Activated CD4-positive, alpha-beta T cell treated with anti-CD3 and anti-CD28 coated beads, Interleukin-2, Interleukin-4, amounts not matched to agents 100 ng/mL and 50 ng/mL, durations not matched to agents 16 hours and 8 hours (primary cell): ENCODE data around the gene CCDC34.

ENCODE experiments used
- DNase-seq: peaks from one replicate; pipeline ENCODE4 v3.0.0-alpha.2; 2020; ENCODE audit warnings: low spot score

Gene CCDC34, protein sequence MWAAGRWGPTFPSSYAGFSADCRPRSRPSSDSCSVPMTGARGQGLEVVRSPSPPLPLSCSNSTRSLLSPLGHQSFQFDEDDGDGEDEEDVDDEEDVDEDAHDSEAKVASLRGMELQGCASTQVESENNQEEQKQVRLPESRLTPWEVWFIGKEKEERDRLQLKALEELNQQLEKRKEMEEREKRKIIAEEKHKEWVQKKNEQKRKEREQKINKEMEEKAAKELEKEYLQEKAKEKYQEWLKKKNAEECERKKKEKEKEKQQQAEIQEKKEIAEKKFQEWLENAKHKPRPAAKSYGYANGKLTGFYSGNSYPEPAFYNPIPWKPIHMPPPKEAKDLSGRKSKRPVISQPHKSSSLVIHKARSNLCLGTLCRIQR

DNA sequence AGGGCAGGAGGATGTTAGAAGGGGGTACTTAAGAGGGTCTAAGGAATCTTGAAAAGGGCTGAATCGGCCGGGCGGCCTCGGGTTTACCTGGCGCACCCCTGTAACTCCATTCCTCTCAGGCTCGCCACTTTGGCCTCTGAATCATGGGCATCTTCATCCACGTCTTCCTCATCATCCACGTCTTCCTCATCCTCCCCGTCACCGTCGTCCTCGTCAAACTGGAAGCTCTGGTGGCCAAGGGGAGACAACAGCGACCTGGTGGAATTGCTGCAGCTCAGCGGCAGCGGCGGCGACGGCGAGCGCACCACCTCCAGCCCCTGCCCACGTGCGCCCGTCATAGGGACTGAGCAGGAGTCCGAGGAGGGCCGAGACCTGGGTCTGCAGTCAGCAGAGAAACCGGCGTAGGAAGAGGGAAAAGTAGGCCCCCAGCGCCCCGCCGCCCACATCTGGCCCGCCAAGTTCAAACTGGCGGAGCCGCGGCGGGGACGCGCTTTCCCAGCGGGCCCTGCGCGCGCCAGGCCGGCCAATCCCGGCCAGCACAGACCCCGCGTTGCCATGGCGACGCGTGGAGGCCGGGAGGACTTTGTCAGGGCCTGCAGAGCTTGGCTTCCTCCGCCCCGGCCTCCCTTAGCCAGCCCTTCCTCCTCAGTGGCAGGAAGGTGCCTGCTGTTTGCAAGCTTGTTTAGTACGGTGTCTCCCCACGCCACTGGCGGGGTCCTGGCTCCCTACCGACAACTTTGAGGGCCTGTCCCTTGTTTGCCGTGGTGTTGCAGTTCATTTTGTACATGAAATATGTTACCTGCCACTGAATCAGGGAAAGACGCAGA is at the start of gene CCDC34:
TSS of gene CCDC34 (minus strand) at position 467 of the 827 bp plus-strand sequence. CDS start at position 446, 21 bp downstream.
- DNase-seq, result peak; percentile 88

DNA sequence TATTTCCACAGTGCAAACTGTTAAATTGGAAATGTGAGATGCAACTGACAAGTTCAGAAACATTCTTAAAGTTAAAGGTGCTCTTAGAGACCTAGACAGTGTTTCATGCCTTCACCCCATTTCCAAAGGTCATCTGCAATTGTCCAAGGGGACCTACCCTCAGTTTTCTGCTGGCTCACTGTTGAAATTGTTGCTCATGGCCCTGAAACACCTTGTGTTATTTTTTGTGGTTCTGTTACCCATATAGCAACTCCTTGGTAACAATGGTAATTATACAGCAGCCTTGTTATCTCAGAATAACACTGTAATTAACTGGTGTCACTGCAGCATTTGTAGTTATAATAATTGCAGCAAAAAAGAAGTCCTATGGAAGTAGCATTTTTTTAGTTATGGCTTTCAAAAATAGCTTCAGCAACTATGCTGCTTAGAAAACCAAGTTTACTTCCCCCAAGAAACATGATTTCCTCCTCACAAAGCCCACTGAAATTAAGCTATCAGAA is 49.2 kb upstream of the CCDC34 start:
- DNase-seq, result no peak

DNA sequence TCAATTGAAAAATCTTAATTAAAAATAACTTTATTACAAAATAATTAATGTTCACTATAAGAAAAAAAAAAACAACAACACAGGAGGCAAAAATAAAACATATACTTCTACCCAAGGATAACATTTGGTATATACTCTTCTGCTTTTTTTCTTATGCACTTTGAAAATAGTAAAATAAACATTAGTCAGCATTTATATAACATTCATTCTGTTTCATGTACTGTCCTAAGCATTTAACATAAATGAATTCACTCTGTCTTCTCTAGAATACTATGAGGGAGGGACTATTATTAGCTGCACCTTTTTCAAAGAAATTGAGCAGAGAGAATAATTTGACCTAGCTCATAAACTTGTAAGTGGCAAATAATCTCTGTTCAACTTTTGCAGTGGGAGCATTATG is 48.3 kb upstream of the CCDC34 start:
- DNase-seq, result no peak

DNA sequence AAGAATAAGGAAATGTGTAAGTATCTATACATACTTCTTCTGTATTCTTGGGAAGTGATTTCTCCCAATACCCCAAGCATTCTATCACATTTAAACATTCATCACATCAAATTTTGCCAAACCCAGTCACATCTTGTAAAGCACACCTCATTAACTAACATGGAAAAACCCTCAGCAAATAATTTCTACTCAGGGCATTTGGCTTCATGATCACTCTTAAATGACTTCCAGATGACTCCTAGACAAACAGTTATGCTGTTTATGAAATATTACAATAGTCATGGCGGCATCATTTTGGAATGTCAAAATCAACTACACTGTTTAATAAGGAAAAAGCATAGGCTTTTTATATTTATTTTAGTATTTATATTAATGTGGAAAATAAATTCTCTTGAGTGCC is 47.3 kb upstream of the CCDC34 start:
- DNase-seq, result no peak

DNA sequence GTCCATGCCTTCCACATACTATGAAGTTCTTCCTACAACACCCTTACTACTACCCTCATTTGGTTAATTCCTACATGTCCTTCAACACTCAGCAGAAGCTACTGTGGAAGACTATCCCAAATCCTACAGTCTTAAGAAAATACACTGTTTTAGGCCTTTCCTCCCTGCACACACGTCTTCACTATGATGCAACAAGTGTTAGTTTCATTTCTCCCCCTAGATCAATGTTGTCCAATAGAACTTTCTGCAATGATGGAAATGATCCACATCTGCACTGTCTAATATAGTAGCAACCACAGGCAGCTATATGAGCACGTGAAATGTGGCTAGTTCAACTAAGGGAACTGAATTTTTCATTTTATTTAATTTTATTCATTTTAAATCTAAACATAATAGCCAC is 46.7 kb upstream of the CCDC34 start:
- no peak for DNase-seq

DNA sequence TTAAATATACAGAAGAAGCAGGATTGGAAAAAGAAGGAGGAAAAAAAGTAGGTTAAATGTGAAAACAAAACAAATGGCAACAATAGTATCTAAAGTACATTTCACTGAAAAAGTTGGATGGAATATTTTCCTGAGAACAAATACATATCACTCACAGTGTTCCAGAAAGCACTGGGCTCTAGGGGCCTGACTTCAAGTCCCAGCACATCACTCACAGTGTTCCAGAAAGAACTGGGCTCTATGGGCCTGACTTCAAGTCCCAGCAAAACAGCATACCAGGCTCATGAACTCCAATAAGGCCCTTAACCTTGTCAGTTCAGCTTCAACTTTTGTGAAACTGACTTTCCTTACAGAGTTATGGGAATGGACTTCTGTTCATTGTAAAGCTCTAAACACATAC is 46.0 kb upstream of the CCDC34 start:
- no peak for DNase-seq

DNA sequence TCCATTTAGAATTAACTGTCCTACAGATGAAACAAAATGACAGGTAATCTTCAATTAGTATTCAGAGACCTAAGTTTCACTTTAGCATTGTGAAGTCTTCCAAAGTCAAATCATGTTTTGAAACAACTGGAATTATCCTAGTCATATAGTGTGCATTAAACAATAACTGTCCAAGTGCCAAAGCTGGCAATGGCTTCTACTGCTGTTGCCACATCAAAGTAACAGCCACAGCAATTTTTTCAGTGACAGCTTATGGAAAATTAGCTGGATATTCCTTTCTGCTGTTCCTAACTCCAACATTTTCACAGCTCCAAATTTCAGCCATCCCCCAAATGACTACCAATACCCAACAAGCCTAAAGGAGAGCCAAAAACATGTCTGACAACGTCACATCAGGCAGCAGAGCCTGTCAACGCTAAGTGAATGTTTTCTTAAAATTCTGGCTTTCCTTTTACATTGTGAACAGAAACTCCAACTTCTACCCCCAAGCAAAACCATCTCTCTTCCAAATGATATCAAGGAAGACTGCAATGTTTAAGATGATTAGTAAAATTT is 45.3 kb upstream of the CCDC34 start:
- DNase-seq, result no peak

DNA sequence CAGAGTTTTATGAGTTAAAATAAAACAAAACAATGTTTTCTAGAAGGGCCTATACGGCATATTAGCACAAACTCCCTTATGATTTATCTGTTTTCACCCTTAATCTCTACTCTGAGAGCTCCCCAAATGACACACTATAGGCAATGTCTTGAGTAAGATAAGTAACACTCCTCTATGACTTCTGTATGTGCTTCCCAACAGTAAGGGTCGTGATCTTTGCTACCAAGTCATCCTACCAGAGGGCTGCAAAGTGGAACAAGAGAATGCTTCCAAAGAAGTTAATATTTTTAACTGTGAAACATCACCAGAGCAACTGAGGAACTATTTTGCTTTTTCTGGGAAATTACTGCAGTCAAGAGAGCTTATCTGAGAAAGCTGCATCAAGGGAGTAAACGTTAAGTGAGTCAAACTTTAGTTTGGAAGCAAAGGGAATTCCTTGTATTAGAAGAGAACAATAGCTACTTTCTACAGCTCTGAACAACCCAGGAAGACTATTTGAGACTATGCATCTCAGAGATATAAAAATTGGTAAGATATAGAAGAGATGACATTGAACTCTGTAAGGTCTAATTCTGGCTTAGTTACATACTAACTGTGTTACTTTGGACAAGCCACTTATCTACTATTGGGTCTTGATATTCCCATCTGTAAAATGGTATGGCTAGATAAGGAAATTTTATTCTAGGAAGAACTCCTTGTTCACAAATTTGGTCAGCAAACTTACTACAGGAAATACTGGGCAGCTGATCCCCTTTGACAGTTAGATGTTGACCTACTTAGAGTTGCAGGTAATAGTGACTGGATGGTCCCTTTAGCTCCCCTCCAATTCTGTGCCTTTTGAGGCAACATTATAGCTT is 43.7 kb upstream of the CCDC34 start:
- no peak for DNase-seq

DNA sequence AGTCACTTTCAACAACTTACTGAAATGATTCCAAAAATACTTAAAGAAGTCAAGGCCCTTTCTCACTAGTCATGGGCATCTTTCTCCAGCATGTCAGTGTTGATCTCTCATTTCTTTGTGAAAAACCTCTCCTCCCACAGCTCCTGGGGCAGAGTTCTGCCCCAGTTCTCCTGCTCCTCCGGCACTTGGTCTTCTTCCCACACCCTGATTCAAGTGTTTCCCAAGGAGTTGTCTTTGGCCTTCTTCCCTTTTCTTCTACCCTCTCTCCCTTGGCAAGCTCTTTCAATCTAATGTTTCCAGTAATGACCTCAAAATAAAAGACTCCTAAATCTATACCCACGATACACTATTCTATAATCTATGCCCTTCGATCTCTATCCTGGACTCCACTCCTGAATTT is 42.1 kb upstream of the CCDC34 start:
- DNase-seq, result no peak

DNA sequence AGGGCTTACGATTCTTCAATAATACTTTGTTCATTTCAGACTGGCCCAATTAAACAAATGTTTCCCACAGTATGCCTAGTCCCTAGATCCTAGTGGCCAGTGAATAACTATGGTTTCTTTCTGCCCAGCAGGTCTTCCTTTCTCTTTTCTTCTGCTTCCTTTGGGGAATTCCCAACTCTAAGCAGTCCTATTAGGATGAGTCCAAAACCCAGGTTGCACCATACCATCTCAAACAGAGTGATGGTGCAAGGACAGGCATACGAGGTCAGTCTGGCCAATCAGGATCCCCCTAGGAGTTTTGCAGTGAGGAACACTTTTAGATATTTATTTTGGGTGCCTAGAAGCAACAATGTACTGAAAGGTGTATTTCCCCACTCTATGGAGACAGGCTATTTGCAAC is 41.4 kb upstream of the CCDC34 start:
- no peak for DNase-seq

DNA sequence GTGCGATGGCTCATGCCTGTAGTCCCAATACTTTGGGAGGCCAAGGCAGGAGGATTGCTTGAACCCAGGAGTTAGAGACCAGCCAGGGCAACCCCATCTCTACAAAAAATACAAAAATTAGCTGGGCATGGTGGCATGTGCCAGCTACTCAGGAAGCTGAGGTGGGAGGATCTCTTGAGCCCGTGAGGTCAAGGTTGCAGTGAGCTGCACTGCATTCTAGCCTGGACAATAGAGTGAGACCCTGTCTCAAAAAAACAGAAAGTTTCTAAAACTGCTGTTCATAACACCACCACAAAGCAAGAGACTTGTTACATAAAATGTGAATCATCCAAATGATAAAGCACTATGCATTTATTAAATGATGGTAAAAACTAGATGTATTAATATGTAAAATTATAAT is 40.2 kb upstream of the CCDC34 start:
- no peak for DNase-seq

DNA sequence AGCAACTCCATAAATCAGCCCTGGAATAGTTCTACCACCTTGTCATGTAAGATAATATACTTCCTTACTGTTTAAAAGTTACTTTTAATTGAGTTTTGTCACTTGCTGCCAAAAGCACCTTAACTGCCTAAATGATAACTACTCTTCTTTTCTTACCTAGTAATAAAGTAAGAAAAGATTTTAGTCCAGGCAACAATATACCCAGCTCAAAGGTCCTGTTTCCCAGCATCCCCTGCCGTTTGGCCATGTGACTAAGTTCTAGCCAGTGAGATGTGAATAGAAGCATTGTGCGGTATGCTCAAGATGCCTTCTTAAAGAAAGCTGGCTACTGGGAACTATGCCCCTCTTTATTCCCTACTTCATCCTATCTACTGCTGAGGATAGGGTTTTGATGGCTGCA is 39.4 kb upstream of the CCDC34 start:
- DNase-seq, result no peak

DNA sequence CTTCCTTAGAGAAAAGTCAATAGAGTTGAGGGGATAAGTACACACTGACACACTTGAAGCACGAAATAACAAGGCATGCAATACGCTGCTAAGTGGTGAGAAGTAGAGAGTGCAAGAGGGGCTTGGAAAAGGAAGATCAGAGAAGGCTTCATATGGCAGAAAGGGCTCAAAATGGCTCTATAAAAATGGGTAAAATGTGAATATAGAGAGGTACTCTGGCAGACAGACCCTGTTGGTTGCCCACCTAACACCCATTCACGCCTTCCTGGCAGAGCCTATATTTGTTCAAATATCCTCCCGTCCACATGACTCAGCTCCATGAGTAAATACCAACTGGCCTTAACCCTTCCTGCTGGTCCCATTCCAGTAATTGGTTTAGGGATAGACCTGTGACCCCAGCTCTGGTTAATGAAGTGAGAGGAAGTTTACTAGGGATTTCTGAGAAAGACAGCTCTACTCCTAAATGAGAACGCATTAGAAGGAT is 38.9 kb upstream of the CCDC34 start:
- DNase-seq, result no peak

DNA sequence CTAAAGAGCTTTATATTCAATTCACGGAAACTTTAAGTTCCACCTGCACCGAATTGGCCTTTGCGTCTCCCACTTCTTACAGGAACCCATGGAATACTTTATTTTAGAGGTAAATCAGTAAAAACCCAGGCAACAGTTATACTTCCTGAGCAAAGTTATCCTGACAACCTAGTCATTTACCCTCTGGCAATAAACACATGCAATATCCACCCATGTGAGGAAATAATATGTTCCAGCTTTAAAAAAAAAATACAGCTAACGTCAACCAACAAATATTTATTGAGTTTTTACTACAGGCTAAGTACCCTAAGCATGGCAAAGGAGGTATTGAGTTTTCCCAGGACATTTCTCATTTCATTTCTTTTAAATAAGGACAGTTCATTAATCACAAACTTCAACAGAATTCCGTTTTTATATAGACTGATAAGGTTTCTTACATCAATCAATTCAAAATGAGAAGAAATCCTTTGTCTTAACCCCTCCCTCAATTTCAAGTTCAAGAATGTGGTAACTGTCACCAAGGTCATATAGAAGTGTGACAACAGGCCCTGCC is 38.3 kb upstream of the CCDC34 start:
- DNase-seq, result no peak

DNA sequence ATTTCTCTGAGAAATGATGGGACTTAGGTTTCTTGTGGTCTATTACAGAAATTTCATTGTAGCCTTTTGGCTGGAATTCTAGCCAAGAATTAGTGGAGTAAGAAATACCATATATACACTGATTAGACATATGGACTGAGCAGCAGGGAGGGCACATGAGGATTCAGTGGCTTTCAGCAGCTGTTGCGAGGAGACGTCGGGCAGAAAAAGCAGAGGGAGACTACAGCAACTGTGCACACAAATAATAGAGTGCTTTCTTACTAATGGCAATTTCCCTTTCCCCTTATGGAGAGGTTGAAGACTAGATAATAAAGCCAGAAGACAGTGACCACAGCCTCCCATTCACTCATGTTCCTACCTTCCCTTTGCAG is 35.4 kb upstream of the CCDC34 start:
- no peak for DNase-seq

DNA sequence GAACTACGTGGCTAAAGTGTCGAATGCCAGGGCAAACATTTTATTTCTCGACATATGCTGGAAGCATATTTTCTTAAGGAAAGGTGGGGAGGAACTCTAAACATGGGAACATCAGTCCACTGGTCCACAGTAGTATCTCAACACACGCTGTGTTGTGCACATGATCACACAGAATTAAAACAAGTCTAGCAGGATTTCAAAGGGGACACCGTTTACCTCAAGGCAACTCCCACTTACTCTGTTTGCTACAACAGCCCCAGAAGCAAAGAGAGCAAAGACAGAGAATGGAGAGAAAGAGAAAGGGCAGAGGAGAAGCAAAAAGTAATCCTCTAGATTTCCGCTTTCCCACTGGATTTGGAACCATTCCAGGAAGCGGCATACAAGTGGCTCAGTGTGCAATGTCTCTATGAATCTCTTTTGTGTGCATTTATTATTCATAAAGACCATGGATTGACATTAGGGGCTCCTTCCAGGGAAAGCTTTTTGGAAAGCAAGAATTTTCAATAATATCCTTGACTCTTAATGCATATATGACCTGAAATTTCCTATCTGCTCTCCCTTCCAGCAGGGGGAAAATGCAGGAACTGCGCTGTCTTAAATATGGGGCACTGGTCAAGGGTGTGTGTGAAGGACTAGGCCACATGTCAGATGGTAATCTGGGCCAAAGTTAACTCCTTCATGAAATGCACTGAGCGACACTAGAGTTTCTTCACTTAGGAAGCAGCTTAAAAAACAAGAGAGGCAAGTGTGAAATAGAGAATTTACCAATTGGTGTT is 34.8 kb upstream of the CCDC34 start:
- DNase-seq, result no peak

DNA sequence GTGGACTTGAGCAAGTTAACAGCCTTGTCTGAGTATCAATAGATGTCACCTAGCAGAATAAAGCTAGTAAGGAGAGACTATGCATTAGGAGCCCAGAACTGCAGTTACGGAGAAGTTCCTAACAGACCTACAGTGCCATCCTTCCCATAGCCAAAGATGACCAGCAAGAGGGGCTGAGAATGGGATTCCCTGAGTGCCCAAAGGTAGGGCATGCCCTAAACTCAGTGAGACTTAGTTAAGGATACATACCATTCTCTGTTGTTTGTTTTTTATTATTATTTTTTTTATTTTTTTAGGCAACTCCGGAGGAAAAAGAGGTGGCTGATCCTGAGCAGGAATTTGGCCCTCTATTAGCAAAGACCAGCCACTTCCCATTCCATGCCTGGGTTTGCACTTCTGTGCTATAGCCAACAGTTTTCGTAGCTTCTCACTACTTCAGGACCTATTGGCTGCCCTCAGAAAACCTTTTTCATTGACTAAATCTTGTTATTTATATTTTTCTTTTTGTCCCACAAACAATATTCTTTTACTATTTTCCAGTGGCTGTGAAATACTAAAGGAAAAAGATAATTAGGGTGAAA is 33.3 kb upstream of the CCDC34 start:
- no peak for DNase-seq

DNA sequence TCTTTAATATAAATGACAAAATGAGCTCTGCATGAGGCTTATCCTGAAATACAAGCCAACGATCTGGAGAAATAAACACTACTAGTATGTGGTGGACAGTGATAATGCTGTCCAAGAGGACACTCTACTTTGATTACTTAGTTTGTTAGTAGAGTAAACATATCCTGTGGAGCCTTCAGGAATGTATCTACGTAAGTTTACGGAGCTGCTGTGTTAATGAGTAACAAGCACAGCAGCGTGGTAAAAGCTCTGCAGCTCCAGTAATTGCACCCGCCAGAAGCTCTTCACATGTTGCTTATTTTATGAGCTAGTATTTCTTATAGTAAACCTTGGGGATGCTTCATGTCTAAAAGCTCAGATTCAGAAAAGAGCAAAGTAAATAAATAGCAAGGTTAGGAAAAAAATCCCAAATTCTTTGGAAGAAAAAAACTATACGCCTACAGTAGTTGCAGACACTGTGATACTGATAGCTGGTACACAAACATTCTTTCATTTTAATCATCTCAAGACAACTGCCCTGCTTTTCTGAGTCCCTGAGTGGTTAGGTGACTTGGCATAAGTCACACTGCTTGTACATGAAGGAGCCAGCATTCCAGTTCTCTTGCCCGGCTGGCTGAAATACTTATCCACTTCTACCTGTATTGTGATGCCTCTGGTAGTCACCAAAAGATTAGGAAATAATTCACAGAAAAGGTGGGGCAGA is 32.7 kb upstream of the CCDC34 start:
- no peak for DNase-seq

DNA sequence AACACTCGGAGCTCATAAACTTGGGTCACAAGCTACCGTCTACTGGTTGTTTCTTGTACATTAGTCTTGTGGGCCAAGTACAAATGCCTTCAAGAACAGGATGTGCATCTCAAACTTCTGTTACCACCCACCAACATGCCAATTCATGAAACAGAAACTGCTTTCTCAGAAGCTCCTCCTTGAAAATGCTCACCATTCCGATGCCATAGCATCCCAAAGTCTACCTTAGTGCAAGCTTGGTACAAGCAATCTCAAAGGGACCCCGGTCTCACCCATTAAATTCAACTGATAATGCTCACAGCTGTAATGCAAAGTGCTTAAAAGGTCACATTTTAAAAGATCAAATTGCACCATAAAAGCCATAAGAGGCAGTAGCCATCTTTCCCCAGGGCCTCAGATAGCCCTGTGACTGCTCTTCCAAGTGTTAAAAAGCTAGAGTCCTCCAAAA is 31.8 kb upstream of the CCDC34 start:
- DNase-seq, result no peak
